Measurements from ENCODE around the gene SGF29. TPM values are rescaled to one million over a fixed set of nuclear protein-coding genes. Genes with fewer than 3 reads are reported as not detected.

Gene SGF29
- total and polyA plus RNA-seq, 2 of the 8 experiments (the other 6 are each of a cell fraction or from before 2014, with no cell fraction given), result 3.1 to 22.7 TPM

DNA sequence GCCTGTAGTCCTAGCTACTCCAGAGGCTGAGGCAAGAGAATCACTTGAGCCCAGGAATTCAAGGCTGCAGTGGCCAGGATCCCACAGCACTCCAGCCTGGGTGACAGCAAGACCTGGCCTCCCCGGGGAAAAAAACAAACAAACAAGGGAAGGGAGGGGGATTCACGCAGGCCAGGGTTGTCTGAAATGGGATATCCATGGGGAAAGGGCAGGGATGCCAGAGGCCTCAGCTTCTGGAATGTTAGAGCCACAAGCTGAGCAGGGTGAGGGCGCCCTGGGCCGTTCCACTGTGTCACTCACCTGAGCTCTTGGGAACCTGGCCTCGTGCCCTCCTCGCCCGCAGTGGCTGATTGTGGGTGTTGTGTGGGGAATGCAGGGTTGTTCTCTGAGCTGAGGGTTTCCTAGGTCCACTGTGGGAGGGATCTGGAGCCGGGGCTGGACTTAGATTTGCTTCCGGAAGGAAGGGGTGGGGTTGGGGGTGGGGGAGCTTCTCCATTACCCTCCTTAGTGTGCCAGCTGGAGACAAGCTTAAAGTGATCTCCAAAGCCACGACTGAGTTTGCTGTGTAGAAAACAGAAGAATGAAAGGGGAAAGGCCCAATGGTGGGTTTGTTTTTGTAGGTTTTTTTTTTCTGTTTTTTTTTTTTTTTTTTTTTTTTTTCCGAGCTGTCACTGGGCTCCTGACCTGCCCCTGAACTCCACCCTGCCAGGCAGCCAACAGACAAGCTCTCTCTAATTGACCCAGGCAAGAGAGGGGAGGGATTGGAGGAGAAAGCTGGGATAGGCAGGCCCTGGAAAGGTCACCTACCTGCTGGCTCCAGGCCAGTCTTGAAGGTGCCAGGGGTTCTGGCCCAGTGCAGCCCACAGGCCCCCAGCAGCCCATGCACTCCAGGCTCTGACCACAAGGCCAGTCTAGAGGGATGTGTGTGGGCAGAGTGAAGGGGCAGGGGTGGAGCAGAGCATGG, 56.2 kb downstream of the SGF29 start, which contains the start of gene SULT1A1:
SULT1A1 (minus strand) TSS at position 414 of the 964 bp plus-strand sequence. CDS start 1,189 bp downstream, outside the sequence.
- WGBS, 2 experiments (ENCODE audit: extremely low coverage in 1 of 2, insufficient coverage in 1 of 2, insufficient read length in 1 of 2, insufficient replicate concordance in 2 of 2, low coverage in 1 of 2, low lambda C conversion rate in 2 of 2, missing lambda C conversion rate in 1 of 2), result 75% methylated on average over 8 of the region's 11 CpGs; no CpG with 5 or more reads in 1 of the 2 experiments
- H3K23me2 ChIP-seq (ENCODE audit: low read depth, low read length), result no peaks in the 10 kb centered on the region
- H3K18ac ChIP-seq (ENCODE audit: extremely low read depth, low read length), result peak within 1 kb of the TSS; percentile 60
- H4K20me1 ChIP-seq (replicated peaks in 1 of 2; ENCODE audit: control insufficient read depth in 1 of 2, insufficient read depth in 2 of 2, low read length in 2 of 2), result no peaks in the 10 kb centered on the region
- no peak within 1 kb of the TSS for H3K56ac ChIP-seq (replicated peaks; ENCODE audit: insufficient read length, low read depth, low read length)
- H2AK5ac ChIP-seq (ENCODE audit: low read depth, low read length), result 0 out of 2 replicates have a peak within 1 kb of the TSS, but pooled peaks have one; percentile 8
- no peak within 1 kb of the TSS for H3K9ac ChIP-seq (replicated peaks in 1 of 4; ENCODE audit: extremely low read depth in 1 of 4, low read depth in 3 of 4, low read length in 3 of 4)
- H3K14ac ChIP-seq (ENCODE audit: insufficient read length), result no peak within 1 kb of the TSS
- H4K8ac ChIP-seq (ENCODE audit: extremely low read depth, insufficient read depth, low read length), result peak within 1 kb of the TSS; percentile 71
- no peaks in the 10 kb centered on the region for H3K79me2 ChIP-seq (ENCODE audit: control insufficient read depth in 1 of 2, insufficient read depth in 2 of 2, low read length in 2 of 2)
- no peaks in the 10 kb centered on the region for H3K27me3 ChIP-seq (replicated peaks in 1 of 4; ENCODE audit: control insufficient read depth in 3 of 4, extremely low read depth in 1 of 4, insufficient read depth in 3 of 4, low read length in 3 of 4)
- no peak within 1 kb of the TSS for H3K4ac ChIP-seq (replicated peaks; ENCODE audit: insufficient read length, low read depth, low read length)
- H3K79me1 ChIP-seq (ENCODE audit: low read depth, low read length), result no peaks in the 10 kb centered on the region
- H4K91ac ChIP-seq (replicated peaks; ENCODE audit: insufficient read length, low read length), result peak within 1 kb of the TSS; percentile 1
- H2BK12ac ChIP-seq (ENCODE audit: low read depth, low read length), result 0 out of 2 replicates have a peak within 1 kb of the TSS, but pooled peaks have one; percentile 39
- no peak for DNase-seq (ENCODE audit: low read depth in 1 of 2, low spot score in 2 of 2)
- H4K5ac ChIP-seq (ENCODE audit: insufficient read length, low read depth, low read length), result no peak within 1 kb of the TSS
- H2BK15ac ChIP-seq (ENCODE audit: low read length), result peak within 1 kb of the TSS; percentile 81; the same call in 1 of the 2 replicates
- no peak within 1 kb of the TSS for H2BK120ac ChIP-seq (replicated peaks; ENCODE audit: low read depth, low read length)
- POLR2A ChIA-PET (ENCODE audit: partially characterized antibody), result interaction anchor here (1.5 kb wide), 1 partner anchor 13 kb away, joined by 3 read pairs; no protein-coding TSS in a partner anchor
- H2BK20ac ChIP-seq (ENCODE audit: low read length), result no peak within 1 kb of the TSS
- CTCF ChIA-PET (ENCODE audit: partially characterized antibody), result interaction anchor here (1.0 to 1.1 kb wide), 2 partner anchors 12 to 60 kb away, joined by 3 to 4 read pairs; no protein-coding TSS in a partner anchor
- H2AFZ ChIP-seq (ENCODE audit: low read length), result peak within 1 kb of the TSS; percentile 53; the same call in 1 of the 2 replicates
- H3K23ac ChIP-seq (ENCODE audit: insufficient read length), result no peak within 1 kb of the TSS
- H3K4me1 ChIP-seq (replicated peaks in 1 of 4; ENCODE audit: control insufficient read depth in 3 of 4, insufficient read depth in 4 of 4, low read length in 3 of 4), result peaks cover 0 to 16% (median 6%) of the 10 kb centered on the region in 4 experiments; a peak in 3 of 7 replicates
- H3K27ac ChIP-seq (ENCODE audit: low read depth, low read length), result no peak within 1 kb of the TSS
- H3K9me3 ChIP-seq (ENCODE audit: insufficient read depth in 2 of 2, low read depth in 1 of 2, low read length in 1 of 2), result no peaks in the 10 kb centered on the region
- H2BK5ac ChIP-seq (ENCODE audit: low read depth, low read length), result no peak within 1 kb of the TSS; the same call in 1 of the 2 replicates
- H3K4me3 ChIP-seq (ENCODE audit: extremely low read depth in 1 of 4, insufficient read depth in 2 of 4, low read depth in 3 of 4, low read length in 4 of 4), result no peak within 1 kb of the TSS
- H3K36me3 ChIP-seq (ENCODE audit: control insufficient read depth in 2 of 4, insufficient read depth in 4 of 4, low read length in 3 of 4), result no peaks in the 10 kb centered on the region
- no peak for FAIRE-seq
- no peak within 1 kb of the TSS for H3K4me2 ChIP-seq (ENCODE audit: insufficient read depth in 1 of 2, low read depth in 2 of 2, low read length in 2 of 2)
- TF ChIP-seq YY1 (IDR thresholded peaks at IDR 0.05; ENCODE audit: low read depth, low read length), result no peak
- no peak for TF ChIP-seq POLR2AphosphoS5 (IDR thresholded peaks at IDR 0.05; ENCODE audit: low read depth, low read length)
- no peak for TF ChIP-seq SIN3A (conservative IDR thresholded peaks at IDR 0.05 in 1 of 2, IDR thresholded peaks at IDR 0.05 in 1 of 2; ENCODE audit: low read depth in 1 of 2, low read length in 2 of 2)
- no peak for TF ChIP-seq ATF2 (IDR thresholded peaks at IDR 0.05; ENCODE audit: low read length)
- no peak for TF ChIP-seq TAF1 (IDR thresholded peaks at IDR 0.05; ENCODE audit: low read depth, low read length)
- TF ChIP-seq SP1 (IDR thresholded peaks at IDR 0.05; ENCODE audit: low read depth, low read length), result no peak
- TF ChIP-seq SIX5 (IDR thresholded peaks at IDR 0.05; ENCODE audit: low read depth, low read length), result no peak
- TF ChIP-seq NRF1 (IDR thresholded peaks at IDR 0.05; ENCODE audit: low read depth, low read length), result no peak
- TF ChIP-seq RBBP5 (IDR thresholded peaks at IDR 0.05; ENCODE audit: borderline replicate concordance, low read depth, low read length), result no peak
- no peak for TF ChIP-seq GTF2F1 (IDR thresholded peaks at IDR 0.05; ENCODE audit: borderline replicate concordance, low read depth, low read length)

Data from H1 (cell line).